ENCODE data around the gene TCN2. TPM values are rescaled to one million over a fixed set of nuclear protein-coding genes. Genes with fewer than 3 reads are reported as not detected.
A peak's percentile ranks its signal among the peaks of the same experiment; 100 is the strongest.
"Not testable (repeated sequence)": the region's sequence is repeated elsewhere in the genome, so short reads cannot be mapped to it uniquely, and the experiment has no call there.

The TCN2 gene
- total RNA-seq, 1 experiment from 2014 or later, result 17.1 TPM

- no peak for DNase-seq (ENCODE audit: low spot score)
- in situ Hi-C loops (cut with HindIII; ENCODE audit: low sequenced_read_pairs), result no loop called here
Observed at GRCh38 chr22:30574997-30575671, 31.8 kb upstream of the TCN2 start.

- in situ Hi-C loops (cut with HindIII; ENCODE audit: low sequenced_read_pairs), result no loop called here
- no peak for DNase-seq (ENCODE audit: low spot score)
Observed at GRCh38 chr22:30575859-30576258, 31.1 kb upstream of the TCN2 start.

- in situ Hi-C loops (cut with HindIII; ENCODE audit: low sequenced_read_pairs), result no loop called here
- DNase-seq (ENCODE audit: low spot score), result no peak
Observed at GRCh38 chr22:30578481-30578880, 28.5 kb upstream of the TCN2 start.

DNA sequence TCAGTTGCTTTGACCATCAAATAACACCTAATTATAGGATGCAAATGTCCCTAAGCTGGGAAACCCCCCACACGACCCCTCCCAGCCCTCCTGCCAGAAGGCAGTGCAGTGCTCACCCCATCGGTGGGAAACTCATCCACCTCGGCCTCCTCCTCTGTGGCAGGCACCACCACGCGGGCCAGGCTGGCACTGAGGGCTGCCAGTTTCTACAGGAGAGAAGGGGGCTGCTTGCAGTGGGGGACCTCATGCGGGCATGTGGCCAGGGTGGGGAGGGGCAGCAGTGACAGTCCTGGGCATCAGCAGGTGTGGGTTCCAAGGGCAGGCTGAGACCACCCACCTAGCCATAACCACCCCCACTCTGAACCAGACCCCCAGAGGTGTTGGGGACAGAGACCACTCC lies 26.1 kb upstream of the TCN2 start:
- in situ Hi-C loops (cut with HindIII; ENCODE audit: low sequenced_read_pairs), result no loop called here
- DNase-seq (ENCODE audit: low spot score), result no peak

- in situ Hi-C loops (cut with HindIII; ENCODE audit: low sequenced_read_pairs), result no loop called here
- DNase-seq (ENCODE audit: low spot score), result no peak
Observed at GRCh38 chr22:30582051-30582450, 24.9 kb upstream of the TCN2 start.

DNA sequence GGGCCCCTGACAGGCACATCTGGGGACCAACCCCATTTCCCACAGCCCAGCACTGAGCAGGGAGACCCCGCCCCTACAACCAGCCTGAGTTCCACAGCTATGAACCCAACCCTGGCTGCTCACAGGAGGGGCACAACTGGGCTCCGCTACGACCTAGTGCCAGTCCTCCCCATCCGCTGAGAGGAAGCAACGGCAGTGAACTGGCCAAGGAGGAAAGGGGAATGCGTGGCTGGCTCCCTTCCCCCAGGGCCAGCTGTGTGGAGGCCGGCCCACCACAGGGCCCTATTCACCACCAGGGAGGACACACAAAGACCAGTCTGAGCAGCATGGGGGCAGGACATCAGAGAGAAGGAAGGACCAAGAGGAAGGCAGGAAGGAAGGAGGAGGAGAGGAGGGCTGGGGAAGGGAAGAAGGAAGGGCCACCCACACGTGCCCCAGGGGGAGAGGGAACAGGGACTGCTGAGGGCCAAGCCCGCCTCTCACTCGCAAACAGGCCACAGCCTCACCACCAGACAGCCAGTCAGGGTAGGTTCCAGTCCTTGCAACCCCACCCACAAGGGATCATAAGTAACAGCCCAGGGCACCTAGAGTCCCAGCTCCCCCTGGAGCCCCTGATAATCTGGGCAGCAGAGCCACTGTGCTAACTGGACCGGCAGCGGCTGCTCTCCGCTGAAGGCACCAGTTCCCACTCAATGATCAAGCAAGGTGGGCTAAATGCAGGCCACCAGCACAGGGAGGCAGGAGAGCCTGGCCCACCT lies 24.0 kb upstream of the TCN2 start:
- in situ Hi-C loops (cut with HindIII; ENCODE audit: low sequenced_read_pairs), result no loop called here
- DNase-seq (ENCODE audit: low spot score), result no peak

GRCh38 chr22:30584441-30584840 lies 22.5 kb upstream of the TCN2 start:
- DNase-seq (ENCODE audit: low spot score), result no peak
- in situ Hi-C loops (cut with HindIII; ENCODE audit: low sequenced_read_pairs), result no loop called here

- in situ Hi-C loops (cut with HindIII; ENCODE audit: low sequenced_read_pairs), result no loop called here
- DNase-seq (ENCODE audit: low spot score), result no peak
Observed at GRCh38 chr22:30586414-30586813, 20.6 kb upstream of the TCN2 start.

GRCh38 chr22:30591191-30591587 lies 15.8 kb upstream of the TCN2 start:
- in situ Hi-C loops (cut with HindIII; ENCODE audit: low sequenced_read_pairs), result no loop called here
- DNase-seq (ENCODE audit: low spot score), result no peak

DNA sequence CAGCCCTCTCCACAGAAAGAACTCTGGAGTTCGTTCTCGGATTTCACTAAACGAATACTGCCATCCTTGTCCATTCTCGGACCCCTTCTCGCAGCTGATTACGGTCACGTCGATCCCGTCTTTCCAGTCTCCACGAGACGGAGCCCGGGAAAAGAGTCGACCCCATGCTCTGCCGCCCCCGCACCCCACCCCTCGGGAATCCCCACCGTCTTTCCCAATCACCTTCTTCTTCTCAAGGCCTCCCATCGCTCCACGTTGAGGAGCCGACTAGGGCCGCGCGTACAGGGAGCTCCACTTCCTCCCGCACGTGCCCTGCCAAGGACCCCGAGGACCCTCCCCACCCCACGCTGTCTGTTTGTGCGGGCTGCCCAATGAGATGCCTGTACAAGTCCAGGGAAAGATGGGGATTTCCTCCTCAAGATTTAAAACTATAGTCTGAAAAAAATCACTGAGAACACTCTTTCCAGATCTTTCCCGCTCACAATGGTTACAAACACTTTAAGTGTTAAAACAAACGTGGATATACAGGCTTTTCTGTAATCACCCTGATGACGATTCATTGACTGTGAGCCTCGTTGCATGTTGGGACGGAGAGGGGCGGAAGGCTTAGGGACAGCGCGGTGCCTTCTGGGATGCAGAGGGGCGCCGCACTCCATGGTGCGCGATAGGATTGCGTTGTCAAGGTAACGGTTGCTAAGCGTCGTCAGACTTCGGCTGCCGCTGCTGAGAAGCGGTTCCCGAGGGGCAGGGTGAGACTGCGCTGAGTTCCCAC lies 15.2 kb upstream of the TCN2 start, which contains the start of gene PES1:
Gene PES1 (minus strand): TSS at position 323 of the 772 bp plus-strand sequence. CDS start 77 bp downstream, at position 246.
- peak; percentile 98 for DNase-seq (ENCODE audit: low spot score)
- in situ Hi-C loops (cut with HindIII; ENCODE audit: low sequenced_read_pairs), result no loop called here

GRCh38 chr22:30592360-30592713 lies 14.6 kb upstream of the TCN2 start:
- DNase-seq (ENCODE audit: low spot score); in situ Hi-C loops (cut with HindIII; ENCODE audit: low sequenced_read_pairs): not testable (repeated sequence)

DNA sequence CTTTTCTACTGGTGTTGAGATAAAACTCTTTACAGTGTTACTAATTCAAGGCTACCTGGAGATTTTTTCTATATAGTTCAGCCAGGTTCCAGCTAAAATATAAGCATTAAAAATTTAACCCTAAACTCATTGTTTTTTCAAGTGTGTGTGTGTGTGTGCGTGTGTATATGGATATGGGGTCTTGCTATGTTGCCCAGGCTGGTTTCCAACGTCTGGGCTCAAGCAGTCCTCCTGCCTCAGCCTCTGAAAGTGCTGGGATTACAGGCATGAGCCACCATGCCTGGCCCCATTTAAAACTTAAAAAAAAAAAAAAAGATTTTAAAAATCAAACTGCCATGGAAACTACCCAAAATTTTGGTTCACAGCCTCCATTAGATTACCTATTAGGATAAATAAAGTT lies 10.8 kb upstream of the TCN2 start:
- DNase-seq (ENCODE audit: low spot score), result no peak
- in situ Hi-C loops (cut with HindIII; ENCODE audit: low sequenced_read_pairs), result no loop called here

DNA sequence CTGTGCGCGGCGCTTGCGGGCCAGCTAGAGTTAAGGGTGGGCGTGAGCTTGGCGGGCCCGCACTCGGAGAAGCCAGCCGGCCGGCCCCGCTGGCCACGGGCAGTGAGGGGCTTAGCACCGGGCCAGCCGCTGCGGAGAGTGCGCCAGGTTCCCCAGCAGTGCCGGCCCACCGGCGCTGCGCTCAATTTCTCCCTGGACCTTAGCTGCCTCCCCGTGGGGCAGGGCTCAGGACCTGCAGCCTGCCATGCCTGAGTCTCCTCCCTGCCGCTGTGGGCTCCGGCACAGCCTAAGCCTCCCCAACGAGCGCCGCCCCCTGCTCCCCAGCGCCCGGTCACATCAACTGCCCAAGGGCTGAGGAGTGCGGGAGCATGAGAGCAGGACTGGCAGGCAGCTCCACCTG lies 10.1 kb upstream of the TCN2 start:
- in situ Hi-C loops (cut with HindIII; ENCODE audit: low sequenced_read_pairs), result no loop called here
- DNase-seq (ENCODE audit: low spot score), result no peak

GRCh38 chr22:30598986-30599385 lies 8.0 kb upstream of the TCN2 start:
- no peak for DNase-seq (ENCODE audit: low spot score)
- in situ Hi-C loops (cut with HindIII; ENCODE audit: low sequenced_read_pairs), result no loop called here

- no peak for DNase-seq (ENCODE audit: low spot score)
- in situ Hi-C loops (cut with HindIII; ENCODE audit: low sequenced_read_pairs), result no loop called here
Observed at GRCh38 chr22:30600921-30601320, 6.1 kb upstream of the TCN2 start.

DNA sequence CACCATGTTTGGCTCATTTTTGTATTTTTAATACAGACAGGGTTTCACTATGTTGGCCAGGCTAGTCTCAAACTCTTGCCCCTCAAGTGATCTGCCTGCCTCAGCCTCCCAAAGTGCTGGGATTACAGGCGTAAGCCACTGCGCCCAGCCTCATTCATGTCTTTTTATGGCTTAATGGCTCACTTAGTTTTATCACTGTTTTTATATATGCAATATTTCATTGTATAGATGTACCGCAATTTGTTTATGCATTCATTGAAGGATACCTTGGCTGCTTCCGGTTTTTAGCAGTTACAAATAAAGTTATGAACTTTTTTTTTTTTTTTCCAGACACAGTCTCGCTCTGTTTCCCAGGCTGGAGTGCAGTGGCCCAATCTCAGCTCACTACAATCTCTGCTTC lies 5.5 kb upstream of the TCN2 start:
- in situ Hi-C loops (cut with HindIII; ENCODE audit: low sequenced_read_pairs), result no loop called here
- DNase-seq (ENCODE audit: low spot score), result no peak

GRCh38 chr22:30602049-30602448 lies 4.9 kb upstream of the TCN2 start:
- in situ Hi-C loops (cut with HindIII; ENCODE audit: low sequenced_read_pairs), result no loop called here
- DNase-seq (ENCODE audit: low spot score), result peak; percentile 19

GRCh38 chr22:30603801-30604200 lies 3.2 kb upstream of the TCN2 start:
- in situ Hi-C loops (cut with HindIII; ENCODE audit: low sequenced_read_pairs), result no loop called here
- no peak for DNase-seq (ENCODE audit: low spot score)

GRCh38 chr22:30604723-30605122 lies 2.3 kb upstream of the TCN2 start:
- no peak for DNase-seq (ENCODE audit: low spot score)
- in situ Hi-C loops (cut with HindIII; ENCODE audit: low sequenced_read_pairs), result no loop called here

DNA sequence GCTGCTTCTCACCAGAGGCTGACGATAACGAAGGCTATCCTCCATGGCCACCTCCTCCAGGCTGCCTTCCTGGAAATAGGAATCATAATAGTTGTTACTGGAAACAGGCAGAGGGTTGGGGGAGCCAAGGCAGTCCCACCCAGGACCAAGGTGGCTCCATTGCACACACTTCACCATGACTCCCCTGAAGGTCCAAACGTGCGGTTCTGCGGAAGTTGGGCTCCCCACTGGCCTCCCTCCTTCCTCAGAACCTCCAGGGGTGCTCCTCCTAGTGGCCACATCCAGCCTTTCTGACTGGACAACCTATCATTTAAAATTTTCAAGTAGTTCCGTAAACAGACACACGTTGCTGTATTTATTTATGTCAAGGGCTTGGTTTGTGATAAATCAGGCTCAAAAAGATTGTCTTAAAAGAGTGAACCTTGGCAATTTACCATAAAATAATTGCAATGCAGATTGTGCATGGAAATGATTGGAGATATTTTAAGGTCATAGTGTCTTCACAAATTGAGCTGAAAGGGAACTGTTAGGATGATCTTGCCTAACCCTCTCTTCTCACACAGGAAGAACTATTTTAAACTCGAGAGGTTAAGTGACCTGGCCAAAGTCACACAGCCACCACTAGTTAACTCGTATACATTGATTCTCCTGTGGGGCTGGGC lies 1.4 kb upstream of the TCN2 start:
- in situ Hi-C loops (cut with HindIII; ENCODE audit: low sequenced_read_pairs), result no loop called here
- peak; percentile 23 for DNase-seq (ENCODE audit: low spot score)
